ENCODE data around the gene HNF4A.

DNA sequence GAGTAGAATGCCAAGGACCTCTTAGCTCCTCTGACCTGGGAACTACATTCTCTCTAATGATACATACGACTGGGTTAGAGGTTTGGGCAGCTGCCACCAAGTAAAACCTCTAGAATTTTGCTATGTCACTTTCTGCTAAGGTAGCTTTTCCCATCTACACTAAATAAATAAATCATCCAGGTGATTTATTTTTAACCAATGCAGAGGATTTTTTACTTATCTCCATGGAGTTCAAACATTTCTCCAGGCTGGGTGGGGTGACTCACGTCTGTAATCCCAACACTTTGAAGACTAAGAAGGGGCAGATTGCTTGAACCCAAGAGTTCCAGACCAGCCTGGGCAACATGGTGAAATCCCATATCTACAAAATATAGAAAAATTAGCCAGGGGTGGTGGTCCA, 27.1 kb downstream of the HNF4A start:
- TF ChIP-seq EGR1 (IDR thresholded peaks at IDR 0.05), result no peak
- TF ChIP-seq TAF1 (IDR thresholded peaks at IDR 0.05; ENCODE audit: low read depth), result no peak

All from Ishikawa (cell line).